IMR-90 (cell line): ENCODE results near the gene PLPP1. TPM values are rescaled to one million over a fixed set of nuclear protein-coding genes. Genes with fewer than 3 reads are reported as not detected.

Experiments
- ATAC-seq: fragments of 200-7000 bp; cut with Tn5 transposase; 2 replicates; pipeline ENCODE4 v1.9.1; 2020; ENCODE audit warnings: low read depth, mild to moderate bottlenecking, moderate library complexity
- BruUV-seq: library from RNA; stranded (reverse); fragments of 400-500 nt; replicated peaks from 2 replicates; lab custom pipeline; 2021; lab: Mats Ljungman, UMichigan
- CTCF ChIA-PET: fragments of 300-600 bp; formaldehyde crosslinking; extraction: SDS; loops from one replicate; lab custom pipeline; 2021; ENCODE audit warnings: antibody characterized with exemption; lab: Yijun Ruan, JAX
- POLR2A ChIA-PET: fragments of 300-600 bp; sonication (Branson Sonifier 250); formaldehyde crosslinking; loops from one replicate; lab custom pipeline; 2022; ENCODE audit warnings: antibody characterized with exemption; ENCODE audit not compliant: unreplicated experiment; lab: Charles Lee
- DNase-seq: peaks from one replicate; pipeline ENCODE4 v3.0.0; 2013
- H2AFZ ChIP-seq: replicated peaks from 2 replicates; pipeline ENCODE3; 2013; ENCODE audit warnings: low read length, mild to moderate bottlenecking; ENCODE audit not compliant: poor library complexity
- H2AK5ac ChIP-seq: 2 replicates; pipeline ENCODE4 v1.6.1; 2013; ENCODE audit warnings: low read depth, low read length, inconsistent platforms
- H2AK9ac ChIP-seq: replicated peaks from 2 replicates; pipeline ENCODE3; 2013; ENCODE audit warnings: mild to moderate bottlenecking, low read depth, low read length, moderate library complexity; ENCODE audit not compliant: poor library complexity
- H2BK120ac ChIP-seq: 2 replicates; pipeline ENCODE4 v1.6.1; 2013; ENCODE audit warnings: low read depth, low read length, inconsistent platforms
- H2BK15ac ChIP-seq: 3 replicates; pipeline ENCODE4 v1.6.1; 2013; ENCODE audit warnings: low read depth, low read length, inconsistent platforms
- H2BK20ac ChIP-seq: 2 replicates; pipeline ENCODE4 v1.6.1; 2013; ENCODE audit warnings: low read depth, mild to moderate bottlenecking, inconsistent platforms, low read length, moderate library complexity
- H2BK5ac ChIP-seq: 2 replicates; pipeline ENCODE4 v1.6.1; 2013; ENCODE audit warnings: mild to moderate bottlenecking, low read depth, low read length, inconsistent platforms; ENCODE audit not compliant: poor library complexity, severe bottlenecking
- H3K14ac ChIP-seq: replicated peaks from 2 replicates; pipeline ENCODE4 v1.6.1; 2013; ENCODE audit warnings: low read depth, low read length, inconsistent platforms
- H3K18ac ChIP-seq: 2 replicates; pipeline ENCODE4 v1.6.1; 2013; ENCODE audit warnings: low read depth, low read length, control low read depth
- H3K23ac ChIP-seq: 2 replicates; pipeline ENCODE4 v1.6.1; 2013; ENCODE audit warnings: low read depth, low read length, inconsistent platforms
- H3K27ac ChIP-seq: 2 replicates; pipeline ENCODE4 v1.5.1; 2013; ENCODE audit warnings: mild to moderate bottlenecking, control low read depth, low read length; ENCODE audit not compliant: insufficient read depth
- H3K27me3 ChIP-seq: 2 replicates; pipeline ENCODE4 v1.6.1; 2013; ENCODE audit warnings: low read length; ENCODE audit not compliant: control insufficient read depth, insufficient read depth
- H3K36me3 ChIP-seq: 2 replicates; pipeline ENCODE4 v1.6.1; 2013; ENCODE audit warnings: low read length, mixed read lengths; ENCODE audit not compliant: control insufficient read depth, insufficient read depth
- H3K4ac ChIP-seq: 2 replicates; pipeline ENCODE4 v1.6.1; 2013; ENCODE audit warnings: low read depth, low read length, inconsistent platforms
- H3K4me1 ChIP-seq: 2 replicates; pipeline ENCODE4 v1.6.1; 2013; ENCODE audit warnings: low read length, mixed read lengths; ENCODE audit not compliant: control insufficient read depth, insufficient read depth
- H3K4me2 ChIP-seq: 2 replicates; pipeline ENCODE4 v1.6.1; 2013; ENCODE audit warnings: low read depth, mild to moderate bottlenecking, control low read depth, low read length, moderate library complexity
- H3K4me3 ChIP-seq: 2 replicates; pipeline ENCODE4 v1.5.1; 2013; ENCODE audit warnings: low read depth, mild to moderate bottlenecking, control low read depth, low read length, moderate library complexity; ENCODE audit not compliant: insufficient read depth
- H3K56ac ChIP-seq: 2 replicates; pipeline ENCODE4 v1.6.1; 2013; ENCODE audit warnings: low read length, inconsistent platforms; ENCODE audit not compliant: insufficient read depth; ENCODE audit errors: extremely low read depth
- H3K79me1 ChIP-seq, 2 experiments: 2 replicates each; pipeline ENCODE4 v1.6.1; 2013; ENCODE audit warnings: low read length in 2 of 2, inconsistent platforms in 1 of 2, low read depth in 1 of 2
- H3K9ac ChIP-seq: 2 replicates; pipeline ENCODE4 v1.6.1; 2013; ENCODE audit warnings: low read depth, low read length, control low read depth
- H3K9me1 ChIP-seq: 2 replicates; pipeline ENCODE4 v1.6.1; 2013; ENCODE audit warnings: low read length, inconsistent platforms; ENCODE audit not compliant: insufficient read depth
- H3K9me3 ChIP-seq: 2 replicates; pipeline ENCODE4 v1.6.1; 2013; ENCODE audit warnings: low read length; ENCODE audit not compliant: control insufficient read depth, insufficient read depth
- H4K20me1 ChIP-seq: 2 replicates; pipeline ENCODE4 v1.6.1; 2013; ENCODE audit warnings: low read length, inconsistent platforms; ENCODE audit not compliant: insufficient read depth
- H4K5ac ChIP-seq: 2 replicates; pipeline ENCODE4 v1.6.1; 2013; ENCODE audit warnings: mild to moderate bottlenecking, low read depth, low read length, control low read depth
- H4K8ac ChIP-seq, 2 experiments: 2 replicates each; pipeline ENCODE4 v1.6.1; 2013; ENCODE audit warnings: low read depth in 2 of 2, low read length in 2 of 2, control low read depth in 1 of 2, inconsistent platforms in 1 of 2
- H4K91ac ChIP-seq: 2 replicates; pipeline ENCODE4 v1.6.1; 2013; ENCODE audit warnings: low read depth, low read length, inconsistent platforms; ENCODE audit not compliant: insufficient read depth
- CEBPB ChIP-seq: IDR thresholded peaks from 2 replicates; pipeline ENCODE4 v1.6.1; 2012; ENCODE audit warnings: low read depth, low read length, improper control_type of control experiment
- CHD1 ChIP-seq: IDR thresholded peaks from 2 replicates; pipeline ENCODE4 v1.6.1; 2012; ENCODE audit warnings: low read depth, low read length, improper control_type of control experiment
- FOS ChIP-seq: fragments of 150-350 bp; IDR thresholded peaks from 2 replicates; pipeline ENCODE4 v1.6.1; 2016; ENCODE audit warnings: low read depth, low read length
- MAFK ChIP-seq: IDR thresholded peaks from 2 replicates; pipeline ENCODE4 v1.6.1; 2012; ENCODE audit warnings: low read depth, low read length, improper control_type of control experiment
- NFE2L2 ChIP-seq: fragments of 150-350 bp; IDR thresholded peaks from 2 replicates; pipeline ENCODE4 v1.6.1; 2016; ENCODE audit warnings: low read depth, mild to moderate bottlenecking, low read length
- POLR2A ChIP-seq: IDR thresholded peaks from 2 replicates; pipeline ENCODE4 v1.6.1; 2012; ENCODE audit warnings: mild to moderate bottlenecking, low read depth, low read length
- RAD21 ChIP-seq: IDR thresholded peaks from 2 replicates; pipeline ENCODE4 v1.6.1; 2012; ENCODE audit warnings: low read length, improper control_type of control experiment
- RCOR1 ChIP-seq: IDR thresholded peaks from 2 replicates; pipeline ENCODE4 v1.6.1; 2012; ENCODE audit warnings: mild to moderate bottlenecking, low read length, improper control_type of control experiment; ENCODE audit not compliant: insufficient replicate concordance
- SMC3 ChIP-seq: fragments of 150-350 bp; IDR thresholded peaks from 2 replicates; pipeline ENCODE4 v1.6.1; 2016; ENCODE audit warnings: low read depth, mild to moderate bottlenecking, antibody characterized with exemption, low read length, moderate library complexity
- WGBS, 2 experiments: methylation state at CpG; one replicate each; pipeline versions ENCODE4 v1.1.5 to v1.1.7; 2013; ENCODE audit warnings: missing lambda C conversion rate in 2 of 2; ENCODE audit not compliant: insufficient read length in 1 of 2; ENCODE audit errors: extremely low coverage in 2 of 2; 5-methylcytosine and 5-hydroxymethylcytosine counted together
- dilution Hi-C: fragments of 300-500 bp; cut with HindIII; formaldehyde crosslinking; loops from one replicate; pipeline ENCODE4 v1.14.3; 2018; ENCODE audit warnings: low sequenced_read_pairs; ENCODE audit not compliant: unreplicated experiment
- in situ Hi-C: fragments of 300-500 bp; cut with MboI; formaldehyde crosslinking; loops from 3 replicates; pipeline ENCODE4 v1.14.3; 2019; ENCODE audit warnings: low sequenced_read_pairs, inconsistent platforms, mixed read lengths
- intact Hi-C: fragments of 100-400 bp; cut with micrococcal nuclease; formaldehyde crosslinking; loops from 2 replicates; pipeline ENCODE4 v1.10.0; 2022
- polyA plus RNA-seq, 3 experiments: library from polyadenylated mRNA; depleted of rRNA; stranded (reverse); fragments of >200 nt; gene quantifications; 2 replicates each; pipeline ENCODE4 v1.2.3, GENCODE V29; 2012; ENCODE audit warnings: low replicate concordance in 1 of 3
- total RNA-seq: library from RNA; depleted of rRNA; stranded (reverse); fragments of >200 nt; gene quantifications from 2 replicates; pipeline ENCODE4 v1.2.3, GENCODE V29; 2012
- TF ChIP-seq, protein P1 (sequence below): fragments of 150-350 bp; IDR thresholded peaks from 2 replicates; pipeline ENCODE4 v1.6.1; 2017; ENCODE audit warnings: mild to moderate bottlenecking, antibody characterized with exemption, low read length, low read depth

The PLPP1 gene
- total and polyA plus RNA-seq, 2 of the 4 experiments (the other 2 are of a cell fraction) = 19.2 to 21.3 TPM

DNA sequence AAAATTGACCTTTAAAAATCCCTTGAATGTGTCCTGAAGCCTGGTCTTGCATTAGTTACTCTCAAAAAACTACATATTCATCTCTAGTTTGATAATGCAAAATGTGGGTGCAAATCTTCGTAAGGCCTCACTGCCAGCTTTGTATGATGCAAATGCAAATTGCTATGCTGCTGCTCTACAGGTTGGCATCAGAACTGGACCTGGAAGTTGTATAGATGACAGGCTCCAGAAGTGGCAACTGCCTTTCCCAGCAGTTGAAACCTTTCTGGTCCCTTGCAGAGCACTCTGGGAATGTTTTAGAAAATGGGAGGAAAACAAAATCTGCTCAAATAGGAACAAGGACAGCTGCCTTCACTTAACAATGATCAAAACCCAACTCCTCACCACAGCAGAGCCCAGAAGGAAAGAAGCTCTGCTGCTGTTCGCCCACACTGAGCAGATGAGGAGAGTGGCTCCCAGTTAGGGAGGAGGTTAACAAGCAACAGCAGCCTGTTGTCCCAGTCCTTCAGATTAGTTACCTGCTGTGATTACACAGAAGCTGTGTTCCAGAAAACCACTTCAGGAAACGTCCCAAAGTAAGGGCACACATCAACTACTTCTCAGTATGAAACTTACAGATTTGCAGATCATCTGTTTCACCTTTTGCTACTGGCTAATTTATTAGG lies 93.5 kb downstream of the PLPP1 start:
- WGBS, 2 experiments = no CpG with 5 or more reads among the region's 3 CpGs
- dilution Hi-C loops (no loop called here), in situ Hi-C loops (no loop called here), intact Hi-C loops (no loop called here)
- Histone ChIP-seq H3K4me2 (no peak overlapping the region), H3K79me1 (no peaks in the 10 kb centered on the region; a peak in 1 of 4 replicates), H2AK9ac (peak overlapping the region; percentile 37), H2BK15ac (no peak overlapping the region), H3K4me3 (no peak overlapping the region), H4K91ac (no peak overlapping the region), H2BK5ac (no peak overlapping the region), H4K8ac (no peak overlapping the region), H3K4ac (peak overlapping the region; percentile 2; the same call in 1 of the 2 replicates), H2AFZ (no peak overlapping the region), H3K9me3 (no peaks in the 10 kb centered on the region), H3K56ac (no peak overlapping the region), H3K18ac (no peak overlapping the region), H4K5ac (no peak overlapping the region), H3K36me3 (peaks cover 7% of the 10 kb centered on the region), H3K4me1 (peaks cover 14% of the 10 kb centered on the region), H3K9me1 (peaks cover 6% of the 10 kb centered on the region; the same call in 1 of the 2 replicates), H3K27ac (no peak overlapping the region), H2AK5ac (no peak overlapping the region), H3K14ac (no peak overlapping the region), H2BK120ac (no peak overlapping the region; the same call in 1 of the 2 replicates), H2BK20ac (no peak overlapping the region), H3K27me3 (no peaks in the 10 kb centered on the region), H4K20me1 (peaks cover 3% of the 10 kb centered on the region; the same call in 1 of the 2 replicates), H3K9ac (no peak overlapping the region), H3K23ac (peak overlapping the region; percentile 43; the same call in 1 of the 2 replicates)
- TF ChIP-seq RCOR1 (no peak), MAFK (no peak), CHD1 (no peak), POLR2A (no peak), NFE2L2 (no peak), CEBPB (no peak), SMC3 (no peak), RAD21 (no peak), FOS (no peak)
- TF ChIP-seq, protein P1, sequence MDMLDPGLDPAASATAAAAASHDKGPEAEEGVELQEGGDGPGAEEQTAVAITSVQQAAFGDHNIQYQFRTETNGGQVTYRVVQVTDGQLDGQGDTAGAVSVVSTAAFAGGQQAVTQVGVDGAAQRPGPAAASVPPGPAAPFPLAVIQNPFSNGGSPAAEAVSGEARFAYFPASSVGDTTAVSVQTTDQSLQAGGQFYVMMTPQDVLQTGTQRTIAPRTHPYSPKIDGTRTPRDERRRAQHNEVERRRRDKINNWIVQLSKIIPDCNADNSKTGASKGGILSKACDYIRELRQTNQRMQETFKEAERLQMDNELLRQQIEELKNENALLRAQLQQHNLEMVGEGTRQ = no peak
- ChIA-PET POLR2A (no interaction called here), CTCF (no interaction called here)
- ATAC-seq = no peak
- no TSS peak for BruUV-seq
- DNase-seq = no peak
